Measurements from ENCODE around the gene JTB.
A peak's percentile ranks its signal among the peaks of the same experiment; 100 is the strongest.
"Not testable (repeated sequence)": the region's sequence is repeated elsewhere in the genome, so short reads cannot be mapped to it uniquely, and the experiment has no call there.

Gene JTB

GRCh38 chr1:153977250-153978240, at the start of gene JTB:
JTB (minus strand) TSS chr1:153977674; CDS start chr1:153977252, 422 bp downstream.
- DNase-seq, result peak; percentile 81

GRCh38 chr1:154019940-154020339, 42.5 kb upstream of the JTB start:
- DNase-seq, result no peak

GRCh38 chr1:154019269-154019668, 41.8 kb upstream of the JTB start:
- DNase-seq, result no peak

- no peak for DNase-seq
Measured at GRCh38 chr1:154014154-154014907, 36.9 kb upstream of the JTB start.

GRCh38 chr1:154012543-154012942, 35.1 kb upstream of the JTB start:
- DNase-seq, result not testable (repeated sequence)

GRCh38 chr1:154012129-154012528, 34.7 kb upstream of the JTB start:
- no peak for DNase-seq

GRCh38 chr1:154006136-154006535, 28.7 kb upstream of the JTB start:
- no peak for DNase-seq

- no peak for DNase-seq
Measured at GRCh38 chr1:154000420-154000819, 22.9 kb upstream of the JTB start.

- DNase-seq, result not testable (repeated sequence)
Measured at GRCh38 chr1:153996882-153997281, 19.4 kb upstream of the JTB start.

GRCh38 chr1:153995640-153996039, 18.2 kb upstream of the JTB start:
- DNase-seq, result no peak

GRCh38 chr1:153995202-153995601, 17.7 kb upstream of the JTB start:
- DNase-seq, result no peak

- no peak for DNase-seq
Measured at GRCh38 chr1:153991806-153992205, 14.3 kb upstream of the JTB start.

GRCh38 chr1:153991151-153991630, 13.7 kb upstream of the JTB start:
- no peak for DNase-seq

GRCh38 chr1:153990468-153991150, 13.1 kb upstream of the JTB start, which contains the start of gene RPS27:
RPS27 (plus strand) TSS chr1:153990762; CDS start chr1:153990797, 35 bp downstream.
- DNase-seq, result peak; percentile 86

- no peak for DNase-seq
Measured at GRCh38 chr1:153987621-153988020, 10.1 kb upstream of the JTB start.

GRCh38 chr1:153985941-153986761, 8.7 kb upstream of the JTB start, which contains the start of gene RAB13:
RAB13 (minus strand) TSS chr1:153986339; CDS start chr1:153986236, 103 bp downstream.
- no peak for DNase-seq

- peak; percentile 38 for DNase-seq
Measured at GRCh38 chr1:153985341-153985912, 8.0 kb upstream of the JTB start.

- DNase-seq, result no peak
Measured at GRCh38 chr1:153984123-153984894, 6.8 kb upstream of the JTB start.

GRCh38 chr1:153981735-153982134, 4.3 kb upstream of the JTB start:
- DNase-seq, result not testable (repeated sequence)

- DNase-seq, result not testable (repeated sequence)
Measured at GRCh38 chr1:153979091-153979490, 1.6 kb upstream of the JTB start.
